GM19328 (cell line): ENCODE results near the gene CTXND1.
"Not testable (repeated sequence)": the region's sequence is repeated elsewhere in the genome, so short reads cannot be mapped to it uniquely, and the experiment has no call there.

Experiments
- ATAC-seq: cut with Tn5 transposase; IDR thresholded peaks from one replicate; pipeline ENCODE4 v1.9.1; 2021; ENCODE audit warnings: mild to moderate bottlenecking, moderate library complexity; ENCODE audit not compliant: unreplicated experiment

The CTXND1 gene

DNA sequence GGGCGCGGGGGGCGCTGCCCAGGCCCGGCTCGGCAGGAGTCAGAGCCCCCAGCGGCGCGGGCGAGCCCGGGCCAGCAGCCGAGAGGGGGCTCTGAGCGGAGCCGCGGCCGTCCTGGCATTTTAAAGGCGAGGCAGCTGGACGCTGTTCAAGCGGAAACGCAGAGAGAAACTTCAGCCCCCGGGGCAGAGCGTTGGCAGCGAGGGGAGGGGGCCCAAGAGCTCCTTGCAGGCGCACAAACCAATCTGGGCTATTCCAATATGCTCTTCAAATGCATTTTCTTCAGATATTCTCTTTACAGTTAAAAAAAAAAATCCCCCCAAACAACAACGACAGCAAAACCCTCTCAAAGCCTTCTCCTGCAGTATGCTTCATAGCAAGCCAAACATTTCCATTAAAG is at the start of gene CTXND1:
TSS of gene CTXND1 (minus strand) at position 93 of the 398 bp plus-strand sequence. CDS start 50,264 bp downstream, outside the sequence.
- ATAC-seq = no peak

DNA sequence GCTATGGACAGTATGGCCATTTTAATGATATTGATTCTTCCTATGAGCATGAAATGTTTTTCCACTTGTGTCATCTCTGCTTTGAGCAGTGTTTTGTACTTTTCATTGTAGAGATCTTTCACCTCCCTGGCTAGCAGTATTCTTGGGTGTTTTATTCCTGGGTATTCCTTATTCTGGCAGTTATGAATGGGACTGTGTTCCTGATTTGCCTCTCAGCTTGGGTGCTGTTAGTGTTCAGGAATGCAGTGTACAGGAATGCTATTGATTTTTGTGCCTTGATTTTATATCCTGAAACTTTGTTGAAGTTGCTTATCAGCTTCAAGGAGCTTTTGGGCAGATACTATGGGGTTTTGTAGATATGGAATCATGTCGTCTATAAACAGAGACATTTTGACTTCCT is 49.5 kb upstream of the CTXND1 start:
- no peak for ATAC-seq

DNA sequence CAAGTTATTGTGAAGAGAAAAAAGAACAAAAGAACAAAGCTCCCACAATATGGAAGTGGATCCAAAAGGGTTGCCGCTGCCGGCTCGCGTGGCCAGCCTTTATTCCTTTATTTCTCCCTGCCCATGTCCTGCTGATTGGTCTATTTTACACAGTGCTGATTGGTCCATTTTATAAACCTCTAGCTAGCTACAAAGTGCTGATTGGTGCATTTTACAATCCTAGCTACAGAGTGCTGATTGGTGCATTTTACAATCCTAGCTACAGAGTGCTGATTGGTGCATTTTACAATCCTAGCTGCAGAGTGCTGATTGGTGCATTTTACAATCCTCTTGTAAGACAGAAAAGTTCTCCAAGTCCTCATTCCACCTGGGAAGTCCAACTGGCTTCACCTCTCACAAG is 43.8 kb upstream of the CTXND1 start:
- ATAC-seq = not testable (repeated sequence)

DNA sequence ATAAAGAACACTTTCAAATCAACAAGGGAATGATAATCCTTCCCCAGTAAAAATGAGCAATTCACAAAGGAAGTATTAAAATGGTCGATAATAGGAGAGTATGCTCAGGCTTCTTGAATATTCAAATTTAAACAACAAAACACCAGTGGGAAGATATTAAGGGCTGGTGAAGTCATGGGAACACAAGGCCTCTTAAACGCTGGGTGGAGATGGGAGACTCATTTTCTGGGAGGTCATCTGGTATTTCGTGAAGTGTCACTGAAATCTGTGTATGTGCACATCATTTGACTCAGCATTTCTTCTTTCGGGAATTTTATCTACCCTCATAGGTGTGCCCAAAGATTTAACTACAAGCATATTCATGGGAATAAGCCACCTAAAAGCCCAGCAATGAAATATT is 40.1 kb upstream of the CTXND1 start:
- no peak for ATAC-seq

DNA sequence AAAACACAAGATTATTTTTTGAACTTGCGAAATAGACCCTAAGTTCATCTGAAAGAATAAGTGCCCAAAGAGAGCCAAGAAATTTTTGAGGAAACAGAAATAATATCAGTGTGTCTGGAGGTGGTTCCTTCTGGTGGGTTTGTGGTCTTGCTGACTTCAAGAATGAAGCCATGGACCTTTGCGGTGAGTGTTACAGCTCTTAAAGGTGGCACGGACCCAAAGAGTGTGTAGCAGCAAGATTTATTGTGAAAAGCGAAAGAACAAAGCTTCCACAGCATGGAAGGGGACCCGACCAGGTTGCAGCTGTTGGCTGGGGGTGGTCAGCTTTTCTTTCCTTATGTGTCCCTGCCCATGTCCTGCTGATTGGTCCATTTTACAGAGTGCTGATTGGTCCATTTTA is 38.9 kb upstream of the CTXND1 start:
- ATAC-seq = not testable (repeated sequence)

DNA sequence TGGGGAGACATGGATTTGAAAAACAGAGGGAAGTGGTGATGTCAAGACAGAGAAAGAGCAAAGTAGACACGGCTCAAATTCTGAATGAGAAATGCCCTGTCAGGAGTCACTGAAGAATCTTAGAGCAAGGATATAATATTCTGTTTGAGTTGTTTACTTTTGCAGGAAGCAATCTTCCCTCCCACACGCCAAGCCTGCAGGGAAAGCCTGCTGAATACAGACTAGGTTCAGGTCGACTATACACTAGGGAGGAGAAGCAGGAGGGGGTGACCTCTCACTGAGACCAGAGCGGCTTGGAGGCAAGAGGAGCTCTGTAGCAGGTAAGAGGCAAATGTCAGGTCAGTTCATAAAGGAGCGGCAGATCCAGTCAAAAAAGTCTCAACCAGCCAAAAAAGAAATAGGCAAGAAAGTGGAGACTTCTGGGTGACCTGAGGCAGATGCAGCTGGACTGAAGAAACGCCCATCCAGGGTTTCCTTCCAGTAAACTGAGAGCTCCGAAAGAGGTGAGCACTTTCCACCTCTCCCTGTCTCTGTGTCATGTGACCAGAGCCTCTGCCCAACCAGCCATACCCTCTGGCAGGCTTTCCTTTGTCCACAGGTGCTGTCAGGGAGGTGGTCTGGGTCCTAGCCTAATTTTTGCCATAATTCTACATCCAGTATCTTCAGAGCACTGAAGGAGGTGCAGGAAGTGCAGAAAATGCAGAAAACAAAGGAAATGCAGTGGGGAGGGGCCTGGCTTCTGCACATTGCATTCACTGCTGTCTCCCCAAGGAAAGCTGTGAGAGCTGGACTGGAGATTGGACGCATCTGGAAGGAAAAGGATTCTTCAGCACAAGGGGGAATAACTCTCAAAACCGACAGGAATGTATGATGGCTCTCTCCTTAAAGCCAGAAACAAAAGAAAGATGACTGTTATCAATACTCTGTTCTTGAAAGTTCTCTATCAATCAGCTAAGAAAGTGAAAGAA is 37.8 kb upstream of the CTXND1 start:
- no peak for ATAC-seq

DNA sequence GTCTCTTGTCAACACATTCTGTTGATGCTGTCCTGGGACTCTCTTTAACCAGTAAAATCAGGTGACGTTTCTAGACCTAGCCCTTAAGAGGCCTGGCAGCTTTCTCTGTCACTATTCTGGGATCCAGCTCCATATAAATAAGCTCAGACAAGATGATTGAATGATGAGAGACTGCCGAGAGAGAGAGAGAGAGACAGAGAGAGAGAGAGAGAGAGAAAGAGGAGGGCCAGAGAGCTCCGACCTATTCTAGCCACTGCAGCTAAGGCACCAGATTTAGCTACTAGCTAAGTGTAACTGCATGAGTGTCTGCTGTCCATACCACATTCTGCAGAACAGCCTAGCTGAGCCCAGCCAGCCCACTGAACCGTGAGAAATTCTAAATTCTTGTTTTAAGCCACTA is 36.1 kb upstream of the CTXND1 start:
- ATAC-seq = no peak

DNA sequence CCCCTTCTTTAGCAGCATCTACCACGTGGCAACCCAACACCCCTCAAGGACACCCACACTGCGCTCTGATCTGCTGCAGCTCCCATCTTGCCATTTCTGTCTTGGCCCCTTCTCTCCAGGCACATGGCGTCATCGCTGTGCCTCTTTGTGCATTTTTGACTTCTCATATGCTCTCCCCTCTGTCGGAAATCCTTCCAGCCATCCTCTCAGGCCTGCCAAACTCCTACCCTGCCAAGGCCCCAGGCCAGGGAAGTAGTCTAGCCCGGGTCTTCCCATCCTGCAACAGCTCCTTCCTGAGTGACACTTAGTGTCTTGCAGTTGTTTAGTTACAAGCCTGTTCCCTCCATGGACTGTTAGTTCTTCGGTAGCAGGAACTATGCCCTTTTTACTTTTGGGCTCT is 34.0 kb upstream of the CTXND1 start:
- ATAC-seq = no peak

DNA sequence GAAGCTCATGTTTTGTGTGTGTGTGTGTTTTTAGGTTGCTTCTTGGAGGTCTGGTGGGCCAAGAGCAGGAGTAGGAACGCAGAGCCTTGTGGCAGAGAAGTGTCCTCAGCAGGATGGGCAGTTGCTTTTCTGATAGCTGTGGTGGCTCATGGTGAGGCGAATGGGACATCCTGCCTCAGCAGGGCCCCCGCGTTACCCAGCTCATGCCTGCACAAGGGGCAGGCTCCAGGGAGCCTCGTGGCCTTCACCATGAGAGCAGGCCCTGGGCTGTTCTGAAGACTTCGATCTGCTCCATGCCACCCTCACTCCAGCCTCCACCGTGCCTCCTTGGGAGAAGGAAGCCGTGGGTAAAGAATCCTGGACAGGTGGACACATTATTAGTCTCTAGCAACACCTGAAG is 33.4 kb upstream of the CTXND1 start:
- no peak for ATAC-seq

DNA sequence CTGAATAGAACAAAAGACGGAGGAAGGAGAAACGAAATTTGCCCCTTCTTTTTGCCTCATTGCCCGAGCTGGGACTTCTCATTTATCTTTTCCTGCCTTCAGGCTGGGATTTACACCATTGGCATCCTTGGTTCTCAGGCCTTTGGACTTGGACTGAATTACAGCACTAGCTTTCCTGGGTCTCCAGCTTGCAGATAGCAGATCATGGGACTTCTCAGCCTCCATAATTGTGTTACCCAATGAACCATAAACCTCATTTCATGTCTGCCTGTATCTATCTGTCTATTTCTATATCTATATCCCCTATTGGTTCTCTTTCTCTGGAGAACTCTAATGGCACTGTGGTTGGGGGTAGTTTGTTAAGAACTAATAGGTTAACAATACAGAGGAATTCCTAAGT is 31.5 kb upstream of the CTXND1 start:
- ATAC-seq = no peak

DNA sequence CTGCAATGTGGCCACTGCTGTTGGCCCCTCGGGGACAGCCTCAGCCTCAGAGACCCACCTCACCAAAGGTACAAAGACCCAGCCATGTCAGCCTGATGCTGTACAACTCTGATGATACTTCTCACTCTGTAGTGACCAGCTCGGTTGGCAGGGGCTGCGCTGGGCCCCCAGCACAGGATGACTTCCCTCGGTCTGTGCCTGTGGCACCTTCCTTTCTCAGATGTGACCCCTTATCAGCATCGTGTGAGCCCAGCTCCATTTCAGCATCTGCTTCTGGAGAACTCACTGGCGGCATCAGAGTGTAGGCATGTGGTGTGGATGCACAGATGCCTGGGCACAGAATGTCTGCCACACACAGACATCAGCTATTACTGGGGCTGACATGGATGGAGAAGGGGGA is 25.1 kb upstream of the CTXND1 start:
- ATAC-seq = no peak

DNA sequence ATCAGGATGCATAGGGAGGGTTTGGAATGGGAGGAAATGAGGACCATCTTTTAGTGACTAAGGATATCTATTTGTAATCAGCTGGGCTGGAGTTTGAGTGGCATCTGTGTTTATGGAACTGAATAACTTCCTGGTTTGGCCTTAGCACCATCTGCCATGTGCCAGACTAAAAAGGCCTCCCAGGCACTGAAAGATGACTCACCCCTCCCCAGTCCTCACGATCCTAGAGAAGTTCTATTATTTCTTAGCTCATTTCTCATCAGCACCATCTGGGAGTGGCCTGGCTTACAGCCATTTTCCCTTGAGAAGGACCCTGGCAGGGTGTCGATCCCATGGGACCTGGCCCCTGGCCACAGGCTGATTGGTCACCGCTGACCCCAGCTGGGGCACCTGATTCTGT is 23.9 kb upstream of the CTXND1 start:
- no peak for ATAC-seq

DNA sequence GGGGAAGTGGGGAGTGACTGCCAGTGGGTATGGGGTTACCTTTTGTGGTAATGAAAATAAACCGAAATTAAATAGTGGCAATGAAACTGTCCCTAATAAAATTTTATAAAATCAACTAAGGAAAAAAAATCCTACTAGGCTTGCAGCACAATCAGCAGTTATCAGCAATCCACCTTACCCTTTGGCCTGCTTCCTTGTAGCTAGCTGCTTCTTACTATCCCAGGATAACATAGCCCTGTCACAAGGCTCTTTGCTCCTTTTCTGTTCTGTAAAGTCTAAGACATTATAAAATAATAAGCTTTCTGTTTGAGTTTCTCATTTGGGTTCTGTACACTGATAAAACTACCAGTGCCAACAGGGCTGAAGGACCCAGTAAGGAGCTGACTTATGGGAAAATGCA is 23.0 kb upstream of the CTXND1 start:
- no peak for ATAC-seq

DNA sequence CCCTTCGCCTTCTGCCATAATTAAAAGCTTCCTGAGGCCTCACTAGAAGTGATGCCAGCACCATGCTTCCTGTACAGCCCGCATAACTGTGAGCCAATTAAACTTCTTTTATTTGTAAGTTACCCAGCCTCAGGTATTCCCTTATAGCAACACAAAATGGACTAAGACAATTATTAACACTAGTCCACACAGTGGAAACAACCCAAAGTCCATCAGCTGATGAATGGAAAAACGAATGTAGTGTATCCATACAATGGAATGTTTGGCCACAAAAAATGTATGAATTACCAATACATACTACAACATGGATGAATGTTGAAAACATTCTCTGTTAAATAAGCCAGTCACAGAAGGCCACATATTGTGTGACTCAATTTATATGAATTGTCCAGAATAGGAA is 22.5 kb upstream of the CTXND1 start:
- ATAC-seq = no peak

DNA sequence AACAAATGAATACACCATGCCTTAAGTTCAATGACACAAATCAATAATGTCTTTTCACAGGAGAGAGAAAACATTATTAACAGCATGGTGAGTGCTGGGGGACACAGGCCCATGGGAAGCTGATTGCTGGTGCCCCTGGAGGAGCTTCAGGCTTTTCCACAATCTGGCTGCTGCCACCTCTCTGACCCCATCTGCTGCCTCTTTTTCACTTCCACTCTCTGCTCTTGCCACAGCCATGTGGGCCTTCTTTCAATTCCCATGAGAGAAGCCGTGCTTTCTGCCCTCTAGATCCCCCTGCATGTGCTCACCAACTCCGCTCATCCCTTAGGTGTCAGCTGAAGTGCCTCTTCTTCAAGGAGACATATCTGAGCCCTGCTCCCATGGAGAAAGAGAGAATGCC is 21.0 kb upstream of the CTXND1 start:
- ATAC-seq = no peak

DNA sequence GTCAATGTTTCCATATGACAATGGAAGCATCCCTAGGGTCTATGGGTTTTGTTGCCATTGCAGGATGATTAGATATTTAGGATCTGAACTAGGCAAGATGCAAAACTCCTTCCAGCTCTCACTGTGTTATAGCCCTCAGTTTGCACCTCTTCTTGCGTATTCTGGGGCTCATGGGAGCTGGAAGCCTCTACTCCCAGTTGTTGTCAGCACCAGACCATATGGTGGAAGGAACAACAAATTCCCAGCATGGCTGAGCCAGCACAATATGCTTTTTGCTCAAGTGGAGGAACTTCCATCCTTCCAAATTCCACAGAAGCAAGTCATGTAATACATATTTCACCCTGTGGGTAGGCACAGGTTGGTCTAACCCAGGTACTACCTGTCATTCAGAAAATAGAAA is 18.5 kb upstream of the CTXND1 start:
- no peak for ATAC-seq

DNA sequence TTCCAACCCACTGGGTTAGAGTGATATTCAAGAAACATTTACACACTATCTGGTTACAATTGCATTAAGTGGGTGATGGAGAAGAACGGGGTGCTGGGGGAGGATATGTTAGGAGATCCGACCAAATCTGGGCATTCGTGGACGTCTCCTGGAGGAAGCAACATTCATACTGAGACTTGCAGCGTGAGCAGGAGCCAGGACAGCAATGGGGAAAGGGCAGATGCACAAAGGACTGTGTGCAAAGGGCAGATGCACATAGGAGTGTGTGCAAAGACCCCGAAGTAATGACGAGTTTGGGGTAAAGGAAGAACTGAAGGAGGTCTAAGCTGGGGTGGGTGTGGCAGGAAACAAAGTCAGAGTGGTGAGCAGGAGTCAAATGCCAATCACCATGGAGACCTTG is 16.1 kb upstream of the CTXND1 start:
- ATAC-seq = no peak

DNA sequence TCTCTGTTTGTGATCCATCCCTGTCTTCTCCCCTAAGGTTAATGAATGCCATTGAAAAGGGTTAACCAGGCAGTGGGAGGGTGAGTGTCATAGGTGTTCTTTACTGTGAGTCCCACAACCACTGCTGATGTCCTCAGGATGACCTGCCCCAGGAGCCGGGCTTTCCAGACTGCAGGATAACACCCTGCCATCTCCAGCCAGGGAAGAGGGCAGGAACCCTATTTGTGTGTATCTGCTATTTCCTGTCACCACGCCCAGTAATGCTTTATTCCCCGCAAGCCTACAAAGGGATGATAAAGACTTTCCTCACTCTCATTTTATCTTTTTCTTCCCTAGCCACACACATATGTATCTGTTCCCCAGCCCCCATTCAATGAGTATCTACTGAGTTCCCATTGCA is 15.6 kb upstream of the CTXND1 start:
- ATAC-seq = no peak

DNA sequence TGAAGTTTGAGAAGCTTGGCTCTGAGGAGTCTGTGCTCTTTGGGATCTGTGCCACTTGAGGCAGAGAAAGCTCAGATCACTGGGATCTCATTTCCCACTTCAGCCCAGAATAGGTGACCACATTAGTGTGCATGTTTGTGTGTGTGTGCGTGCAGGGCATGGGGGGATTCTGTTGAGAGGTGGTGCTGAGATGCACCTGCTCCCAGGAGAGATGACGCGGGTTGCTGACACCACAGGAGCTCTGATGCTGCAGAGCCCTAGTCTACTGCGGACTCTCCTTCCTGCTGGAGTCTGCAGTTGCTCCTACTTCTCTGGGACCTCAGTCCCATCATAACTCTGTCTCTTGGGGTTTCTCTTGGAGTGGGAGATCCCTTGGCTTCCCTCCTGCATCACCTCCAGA is 14.7 kb upstream of the CTXND1 start:
- ATAC-seq = no peak

DNA sequence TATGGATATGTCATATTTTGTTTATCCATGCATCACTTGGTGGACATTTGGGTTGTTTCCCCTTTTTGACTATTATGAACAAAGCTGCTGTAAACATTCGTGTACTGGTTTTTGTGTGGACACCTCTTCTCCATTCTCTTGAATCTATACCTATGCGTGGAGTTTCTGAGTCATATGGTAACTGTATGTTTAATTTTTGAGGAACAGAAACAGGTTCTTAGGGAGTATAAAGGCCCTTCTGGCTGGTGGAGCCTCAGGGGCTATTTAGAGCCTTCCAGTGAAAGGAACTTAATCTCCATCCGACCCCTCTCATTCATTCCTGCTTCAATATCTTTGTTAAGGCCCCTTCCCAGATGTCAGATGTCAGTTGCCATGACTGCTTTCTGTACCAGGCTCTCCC is 14.1 kb upstream of the CTXND1 start:
- no peak for ATAC-seq

DNA sequence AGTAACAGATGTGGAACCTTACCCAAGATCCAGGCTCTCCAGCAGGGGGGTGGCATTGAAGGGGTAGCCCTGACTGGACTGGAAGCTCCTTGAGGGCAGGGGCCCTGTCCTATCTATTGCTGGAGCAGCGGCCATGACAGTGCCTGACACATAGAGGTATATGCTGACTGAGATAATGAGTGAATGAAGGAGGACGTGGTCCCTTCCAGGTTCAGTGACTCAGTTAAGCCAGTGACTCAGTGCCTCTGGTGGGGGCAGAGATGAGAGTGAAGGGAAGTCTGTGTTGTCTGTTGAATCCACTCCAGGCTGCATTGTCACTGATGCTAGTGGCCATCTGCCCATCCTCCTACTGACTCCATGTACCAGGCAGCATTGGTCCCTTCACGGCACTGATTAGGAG is 13.0 kb upstream of the CTXND1 start:
- ATAC-seq = no peak

DNA sequence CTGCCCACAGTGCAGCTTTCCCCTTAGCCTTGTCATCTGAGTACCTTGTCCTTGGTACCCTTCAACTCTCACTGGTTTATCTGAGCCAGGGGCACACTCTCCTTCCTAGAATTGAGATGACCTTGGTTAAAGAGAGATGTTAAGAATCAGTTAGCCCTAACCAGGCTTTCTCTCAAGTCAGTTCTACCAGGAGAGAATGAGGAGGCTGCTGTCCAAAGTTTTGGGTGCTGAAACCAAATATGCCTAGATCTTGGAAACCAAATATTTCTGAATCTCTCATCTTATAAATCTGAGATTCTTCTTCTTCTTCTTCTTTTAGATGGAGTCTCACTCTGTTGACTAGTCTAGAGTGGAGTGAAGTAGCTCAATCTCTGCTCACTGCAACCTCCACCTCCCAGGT is 12.0 kb upstream of the CTXND1 start:
- no peak for ATAC-seq

DNA sequence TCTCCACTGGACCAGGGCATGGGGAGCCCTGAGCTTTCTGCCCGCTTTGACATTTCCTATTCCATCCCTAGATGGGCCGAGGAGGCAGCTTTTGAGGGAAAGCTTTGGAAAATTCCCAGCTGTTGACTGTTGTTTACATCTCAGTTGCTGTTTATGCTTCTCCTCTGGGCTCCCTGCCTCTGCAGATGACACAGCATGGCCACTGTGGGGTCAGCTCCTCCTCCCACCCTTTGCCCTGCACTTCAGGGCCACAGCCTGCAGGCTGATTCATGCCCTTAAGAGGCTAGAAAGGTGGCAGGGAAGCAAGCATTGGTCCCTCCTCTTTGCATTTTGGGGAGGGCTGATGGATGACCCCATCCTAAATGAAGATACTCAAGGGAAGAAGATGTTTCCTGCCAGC is 8.5 kb upstream of the CTXND1 start:
- ATAC-seq = no peak
